HCEC 1CT (cell line): ENCODE data around the gene CACNA2D3.

Source experiments
- DNase-seq: peaks from one replicate; pipeline ENCODE4 v3.0.0-alpha.2; 2017

Gene CACNA2D3

DNA sequence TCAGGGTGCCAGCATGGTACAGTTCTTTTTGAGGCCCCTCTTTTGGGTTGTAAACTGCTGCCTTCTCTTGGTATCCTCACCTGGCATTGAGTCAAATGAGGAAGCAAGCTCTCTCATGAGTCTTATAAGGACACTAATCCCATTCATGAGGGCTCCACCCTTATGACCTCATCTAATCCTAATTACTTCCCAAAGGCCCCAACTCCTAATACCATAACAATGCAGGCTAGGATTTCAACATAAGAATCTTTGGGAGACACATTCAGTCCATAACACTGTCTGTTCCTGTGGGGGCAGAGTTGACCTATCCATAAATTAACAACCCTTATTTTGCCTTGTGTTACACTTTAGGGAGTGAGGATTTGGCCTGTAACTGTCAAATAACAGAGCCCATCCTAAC lies 527.2 kb downstream of the CACNA2D3 start:
- no peak for DNase-seq

DNA sequence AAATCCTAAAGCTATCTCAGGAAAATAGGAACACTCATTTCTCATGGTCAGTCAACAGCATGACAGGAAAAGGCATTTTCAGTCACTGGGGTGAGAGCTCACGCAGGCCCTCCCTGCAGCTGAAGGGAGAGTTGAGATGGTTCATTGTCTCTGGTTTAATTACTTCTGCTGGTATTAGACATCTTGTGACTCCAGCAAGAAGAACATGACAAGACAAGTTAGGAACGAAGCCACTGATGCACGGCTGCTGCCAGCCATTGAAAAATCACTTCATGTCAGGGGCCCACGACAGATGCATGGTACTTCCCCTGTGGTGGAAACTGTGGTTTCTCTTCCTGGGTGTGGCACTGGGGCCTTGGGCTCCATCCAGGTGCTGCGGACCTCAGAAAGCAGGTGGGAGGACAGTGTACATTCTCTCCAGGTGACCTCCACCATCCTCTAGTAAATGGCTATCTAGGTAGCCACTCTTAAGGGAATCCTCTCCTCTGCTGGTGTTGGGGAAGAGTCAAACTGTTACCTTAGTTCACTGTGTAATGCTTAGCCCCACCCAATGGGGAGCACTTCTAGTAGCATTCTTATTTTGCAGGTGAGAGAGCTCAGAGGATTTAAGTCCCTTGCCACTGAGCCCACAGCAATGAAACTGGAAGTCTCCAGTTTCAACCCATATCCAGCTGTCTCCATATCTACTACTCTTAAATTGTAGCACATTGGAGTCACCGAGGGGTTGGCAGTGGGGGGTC lies 531.3 kb downstream of the CACNA2D3 start:
- no peak for DNase-seq

DNA sequence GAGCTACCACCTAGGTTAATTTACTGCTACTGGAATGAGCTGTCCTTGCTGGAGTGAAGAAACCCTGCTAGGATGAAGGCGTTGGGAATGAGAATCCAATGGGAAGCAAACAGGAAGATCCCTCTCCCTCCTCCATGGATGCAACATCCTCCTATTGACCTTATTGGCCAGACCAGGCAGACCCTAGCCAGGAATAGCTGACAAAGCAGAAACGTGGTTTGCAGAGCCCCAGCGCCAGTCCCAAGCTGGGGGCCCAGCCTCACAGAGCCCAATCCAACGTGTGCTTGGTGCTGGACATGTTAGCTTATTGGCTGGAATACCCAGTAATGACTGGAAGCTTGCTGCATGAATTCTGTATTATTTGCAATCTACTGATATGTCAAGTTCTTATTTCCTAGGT lies 532.4 kb downstream of the CACNA2D3 start:
- no peak for DNase-seq

DNA sequence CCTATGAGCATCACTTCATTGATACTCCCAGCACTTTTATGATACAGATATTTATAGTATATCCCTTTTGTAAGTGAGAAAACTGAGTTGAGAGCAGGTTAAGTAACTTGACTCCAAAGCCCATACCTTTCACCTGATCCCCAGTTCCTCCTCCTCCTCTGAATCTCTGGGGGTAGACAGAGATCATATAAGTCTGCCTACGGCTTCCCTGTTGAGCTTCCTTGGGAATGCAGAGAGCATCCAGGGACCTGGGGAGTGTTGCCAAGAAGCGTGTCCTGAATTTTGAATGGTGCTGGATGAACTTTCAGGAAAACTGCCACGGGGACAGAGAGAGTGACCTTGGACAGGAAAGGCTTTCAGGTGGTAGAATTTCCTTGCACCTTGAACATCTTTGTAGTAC lies 537.0 kb downstream of the CACNA2D3 start:
- DNase-seq, result no peak

DNA sequence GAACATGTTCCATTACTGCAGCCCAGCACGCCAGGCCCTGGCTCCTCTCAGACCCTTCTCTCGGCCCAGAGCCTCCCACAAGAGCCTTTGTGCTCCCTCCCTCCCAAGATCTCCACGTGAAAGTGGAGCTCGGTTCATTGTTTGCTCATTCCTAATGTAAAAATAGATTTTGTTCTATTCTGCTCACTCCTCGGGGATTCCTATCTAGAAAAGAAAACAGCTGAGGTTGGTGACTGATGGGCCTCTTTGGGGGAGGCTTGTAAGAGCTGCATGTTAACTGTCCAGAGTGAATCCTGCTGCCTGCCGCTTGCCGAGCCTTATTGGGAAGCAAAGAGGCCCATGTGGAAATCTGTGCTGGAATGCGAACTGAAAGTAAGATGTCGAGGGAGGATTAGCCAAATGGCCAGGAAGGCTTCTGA lies 538.4 kb downstream of the CACNA2D3 start:
- no peak for DNase-seq

DNA sequence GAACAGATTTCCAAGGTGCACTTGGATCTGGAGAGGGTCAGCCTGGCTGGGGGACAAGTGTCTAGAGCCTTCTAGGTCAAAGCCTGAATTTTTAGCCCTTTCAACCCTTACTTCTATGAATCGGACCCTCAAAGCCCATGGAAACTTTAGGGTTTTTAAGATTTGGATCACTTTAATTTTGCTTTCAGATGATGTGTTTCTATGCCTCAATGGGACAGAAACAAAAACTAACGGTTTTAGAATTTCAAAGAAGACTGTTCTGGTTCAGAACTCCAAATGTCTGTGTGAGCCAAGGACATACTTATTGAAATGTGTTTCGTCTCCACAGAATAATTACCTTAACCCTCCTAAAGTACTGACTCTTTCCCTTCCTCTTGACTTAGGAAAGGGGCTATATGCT lies 538.8 kb downstream of the CACNA2D3 start:
- no peak for DNase-seq

GRCh38 chr3:54663501-54664011 lies 541.2 kb downstream of the CACNA2D3 start:
- no peak for DNase-seq

DNA sequence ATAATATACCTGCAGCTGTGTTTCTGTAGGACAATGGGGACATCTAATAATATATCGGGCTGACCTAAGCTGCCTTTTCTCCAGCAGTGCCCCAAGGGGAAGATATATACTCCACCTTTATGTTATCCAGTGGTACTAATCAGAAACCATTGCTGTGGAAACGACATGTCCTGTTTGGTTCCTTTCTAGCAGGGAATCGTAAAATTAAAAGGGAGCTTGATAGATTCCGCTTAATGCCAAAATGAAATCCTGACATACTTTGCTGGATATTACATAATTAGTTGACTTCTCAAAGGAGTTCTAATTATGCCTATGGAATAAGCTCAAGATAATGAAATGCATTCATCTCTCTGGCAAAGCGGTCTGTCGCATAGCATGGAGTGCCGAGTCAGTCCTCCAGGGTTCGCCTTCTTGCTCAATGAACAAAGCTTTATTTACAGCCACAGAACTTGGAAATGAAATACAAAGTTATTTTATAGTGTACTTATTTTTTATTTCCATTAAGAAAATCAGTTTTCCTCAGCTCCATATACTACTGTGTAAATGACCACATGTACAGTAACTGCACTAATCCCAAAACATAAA lies 542.8 kb downstream of the CACNA2D3 start:
- DNase-seq, result no peak

DNA sequence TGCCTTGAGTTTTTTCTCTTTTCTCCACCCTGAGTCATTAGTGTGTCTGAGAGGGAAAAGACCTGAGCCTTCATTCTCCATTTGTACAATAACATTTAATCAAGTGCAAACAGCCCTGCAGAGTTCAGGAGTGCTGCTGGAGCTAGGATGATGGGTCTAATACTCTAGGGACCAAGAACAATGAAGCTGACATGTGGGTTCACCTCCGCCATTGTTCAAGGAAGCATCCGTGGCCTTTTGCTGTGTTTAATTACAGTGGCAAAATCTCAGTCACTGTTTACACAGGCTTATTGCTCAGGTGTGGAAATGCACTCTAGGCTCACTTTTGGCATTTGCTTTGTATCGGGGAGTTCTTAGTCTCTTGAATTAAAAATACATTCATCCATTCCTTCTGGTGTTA lies 545.9 kb downstream of the CACNA2D3 start:
- DNase-seq, result no peak

DNA sequence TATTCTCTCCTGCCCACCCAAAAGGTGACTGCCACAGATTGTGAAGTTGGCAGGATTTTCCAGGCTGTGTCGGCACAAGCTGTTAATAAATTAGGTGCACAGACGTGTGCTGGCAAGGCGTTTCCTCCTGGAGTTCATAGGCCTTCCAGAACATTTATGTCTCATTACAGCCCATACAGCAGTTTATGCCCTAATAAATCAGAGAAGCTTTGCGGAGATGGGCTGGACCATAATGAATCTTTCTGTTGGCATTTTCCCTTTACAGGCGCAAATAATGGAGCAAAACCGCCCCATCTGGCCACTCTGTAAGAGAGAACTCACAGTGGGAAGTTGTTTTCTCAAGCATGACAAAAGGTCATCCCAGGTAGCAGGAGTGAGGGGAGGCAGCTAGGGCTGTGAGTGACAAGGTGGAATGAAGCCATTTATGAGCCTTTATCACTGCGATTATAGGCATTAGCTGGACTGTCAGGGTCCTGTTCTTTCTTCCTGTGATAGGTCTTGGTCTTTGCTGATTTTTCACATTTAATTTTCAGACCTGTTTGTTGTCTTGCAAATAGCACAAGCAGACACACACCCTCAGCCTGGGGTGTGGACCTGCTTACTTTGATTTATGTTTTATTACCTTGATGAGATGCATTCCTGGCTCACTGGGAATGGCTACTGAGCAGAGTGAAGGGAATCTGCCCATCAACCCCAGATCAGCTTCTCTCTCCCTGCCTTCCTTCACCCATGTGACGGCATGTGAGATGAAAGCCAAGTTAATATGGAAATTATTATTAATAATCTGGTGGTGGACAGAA lies 548.0 kb downstream of the CACNA2D3 start:
- no peak for DNase-seq

- no peak for DNase-seq
Observed at GRCh38 chr3:54671511-54671910, 549.2 kb downstream of the CACNA2D3 start.

DNA sequence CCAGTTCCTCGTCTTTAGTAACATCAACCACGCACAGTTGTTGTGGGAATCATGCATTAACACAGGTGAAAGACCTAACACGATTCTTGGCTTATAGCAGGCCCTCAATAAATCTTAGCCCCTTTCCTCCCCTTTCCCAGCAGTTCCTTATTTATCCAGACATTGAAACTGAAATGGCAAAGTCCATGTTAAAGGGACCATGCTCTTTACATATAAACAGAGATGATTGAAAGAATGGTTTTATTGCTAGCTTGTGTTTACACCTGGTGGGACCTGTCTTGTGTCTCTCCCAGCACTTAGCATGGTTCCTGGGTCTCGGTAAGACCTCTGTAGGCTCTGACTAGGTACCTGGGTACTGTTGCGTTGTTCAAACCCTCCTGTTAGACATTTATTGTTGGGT lies 553.7 kb downstream of the CACNA2D3 start:
- DNase-seq, result no peak

- DNase-seq, result no peak
Observed at GRCh38 chr3:54681706-54682105, 559.4 kb downstream of the CACNA2D3 start.

GRCh38 chr3:54685213-54685612 lies 562.9 kb downstream of the CACNA2D3 start:
- no peak for DNase-seq

DNA sequence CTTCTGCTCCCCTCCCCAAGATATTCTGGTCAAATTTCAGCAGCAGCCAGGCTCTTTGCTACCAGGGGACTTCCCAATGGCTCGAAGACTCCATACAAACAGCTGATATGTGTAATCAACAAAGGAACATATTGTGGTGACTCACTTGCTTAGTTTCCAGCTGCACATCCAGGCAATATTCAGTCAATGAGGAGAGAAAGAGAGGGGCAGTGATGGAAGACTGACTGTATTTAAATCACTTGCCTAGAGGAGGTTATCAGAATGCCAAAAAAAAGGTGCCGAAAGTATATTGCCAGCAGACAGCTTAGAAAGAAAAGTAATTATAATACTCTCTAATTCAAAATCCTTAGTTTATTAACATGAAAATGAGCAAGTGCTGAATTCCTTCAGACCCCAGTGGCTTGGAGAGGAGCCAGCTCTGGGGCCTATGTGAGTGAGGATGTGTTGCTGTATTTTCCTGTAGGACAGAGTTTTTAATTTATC lies 569.0 kb downstream of the CACNA2D3 start:
- DNase-seq, result no peak

- DNase-seq, result no peak
Observed at GRCh38 chr3:54696313-54696712, 574.0 kb downstream of the CACNA2D3 start.

DNA sequence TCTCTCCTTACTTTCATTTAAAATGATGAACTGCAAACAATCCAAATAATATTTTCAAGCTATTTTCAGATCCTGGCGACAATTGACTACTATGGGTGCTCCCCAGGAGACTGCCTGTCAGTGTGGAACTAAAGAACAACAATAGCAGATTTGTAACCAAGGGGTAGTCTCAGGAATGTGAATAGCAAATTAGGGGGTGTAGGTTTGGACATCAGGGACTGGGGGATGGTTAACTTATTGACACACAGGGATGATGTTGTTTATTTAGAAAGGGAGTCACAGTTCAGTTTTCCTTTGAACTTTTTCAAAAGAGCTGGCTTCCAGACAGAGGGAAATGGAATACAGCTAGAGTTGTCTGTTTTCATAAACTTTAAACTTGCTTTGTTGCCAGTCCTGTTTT lies 575.7 kb downstream of the CACNA2D3 start:
- DNase-seq, result no peak

- no peak for DNase-seq
Observed at GRCh38 chr3:54703923-54704322, 581.6 kb downstream of the CACNA2D3 start.

GRCh38 chr3:54705730-54706129 lies 583.4 kb downstream of the CACNA2D3 start:
- DNase-seq, result no peak

- no peak for DNase-seq
Observed at GRCh38 chr3:54706738-54707137, 584.4 kb downstream of the CACNA2D3 start.

GRCh38 chr3:54709785-54710184 lies 587.4 kb downstream of the CACNA2D3 start:
- DNase-seq, result no peak

DNA sequence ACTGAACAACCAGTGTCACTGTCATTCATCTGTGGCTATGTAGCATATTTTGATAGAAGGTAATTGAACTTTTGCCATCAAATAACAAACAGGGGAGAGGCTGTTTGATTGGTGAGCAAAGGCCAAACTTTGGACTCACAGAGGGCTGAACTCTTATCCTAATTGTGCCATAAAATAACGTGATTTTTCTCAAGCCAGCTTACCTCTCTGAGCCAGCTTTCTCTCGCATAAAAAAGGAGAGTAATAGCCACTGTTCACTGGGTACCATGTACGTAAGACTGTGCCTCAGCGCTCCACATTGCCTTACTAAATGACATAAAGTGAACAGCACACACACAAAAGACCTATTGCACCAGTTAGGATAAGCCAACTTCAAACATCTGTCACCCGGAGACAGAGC lies 588.6 kb downstream of the CACNA2D3 start:
- DNase-seq, result no peak

DNA sequence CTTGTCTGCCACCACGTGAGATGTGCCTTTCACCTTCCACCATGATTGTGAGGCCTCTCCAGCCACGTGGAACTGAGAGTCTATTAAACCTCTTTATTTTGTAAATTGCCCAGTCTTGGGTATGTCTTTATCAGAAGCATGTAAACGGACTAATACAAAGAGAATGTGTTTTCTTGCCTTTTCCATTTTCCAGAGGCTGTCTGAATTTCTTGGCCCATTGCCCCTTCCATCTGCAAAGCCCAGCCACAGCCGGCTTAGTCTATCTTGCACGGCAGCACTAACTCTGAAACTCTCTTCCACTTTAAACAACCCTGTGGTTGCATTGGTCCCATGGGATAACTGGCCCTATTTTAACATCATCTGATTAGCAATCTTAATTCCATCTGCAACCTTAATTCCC lies 590.2 kb downstream of the CACNA2D3 start:
- DNase-seq, result no peak

- no peak for DNase-seq
Observed at GRCh38 chr3:54713031-54713430, 590.7 kb downstream of the CACNA2D3 start.
